HS-27A (cell line): ENCODE results near the gene SLC6A18.

ENCODE experiments used
- DNase-seq: peaks from one replicate; pipeline ENCODE4 v3.0.0-alpha.2; 2012; ENCODE audit warnings: low read depth, missing footprints

SLC6A18 gene

GRCh38 chr5:1187234-1187949 lies 37.8 kb upstream of the SLC6A18 start:
- no peak for DNase-seq

GRCh38 chr5:1187950-1188334 lies 37.2 kb upstream of the SLC6A18 start:
- DNase-seq, result no peak

- DNase-seq, result no peak
These were observed 36.7 kb upstream of the SLC6A18 start for GRCh38 chr5:1188464-1188863.

DNA sequence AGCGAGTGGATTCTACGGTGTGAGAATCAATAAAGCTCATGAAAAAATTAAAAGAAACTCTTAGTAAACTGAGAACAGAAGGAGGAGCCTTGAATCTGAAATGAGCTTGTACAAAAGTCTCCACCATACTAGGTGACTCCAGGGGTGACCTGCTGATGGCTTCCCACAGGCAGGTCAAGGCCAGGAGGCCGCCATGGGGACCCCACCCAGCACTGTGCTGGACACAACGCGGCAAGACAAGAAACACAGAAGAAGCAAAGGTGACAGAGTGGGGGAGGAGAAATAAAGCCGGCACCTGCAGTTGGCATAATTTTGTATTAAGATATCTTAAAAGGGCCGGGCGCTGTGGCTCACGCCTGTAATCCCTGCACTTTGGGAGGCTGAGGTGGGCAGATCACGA lies 35.9 kb upstream of the SLC6A18 start:
- DNase-seq, result no peak

DNA sequence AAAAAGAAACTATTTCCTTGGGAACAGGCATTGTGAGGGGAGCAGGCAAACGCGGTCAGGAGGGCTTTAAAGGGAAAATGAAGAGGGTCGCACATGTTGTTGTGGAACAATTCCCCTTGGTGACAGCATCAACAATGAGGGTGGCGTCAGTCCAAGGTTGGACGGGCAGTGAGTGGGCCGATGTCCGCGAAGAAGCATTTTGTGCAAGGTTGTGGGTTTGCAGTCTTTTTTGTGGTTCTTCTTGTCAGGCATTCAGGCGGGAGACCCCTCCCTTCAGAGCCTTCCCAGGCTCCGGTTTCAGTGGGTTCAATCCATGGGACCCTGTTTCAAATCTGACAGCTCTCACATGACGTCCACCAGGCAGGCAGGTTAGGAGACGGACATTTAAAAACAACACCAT lies 34.9 kb upstream of the SLC6A18 start:
- no peak for DNase-seq

GRCh38 chr5:1190837-1191239 lies 34.3 kb upstream of the SLC6A18 start:
- DNase-seq, result no peak

DNA sequence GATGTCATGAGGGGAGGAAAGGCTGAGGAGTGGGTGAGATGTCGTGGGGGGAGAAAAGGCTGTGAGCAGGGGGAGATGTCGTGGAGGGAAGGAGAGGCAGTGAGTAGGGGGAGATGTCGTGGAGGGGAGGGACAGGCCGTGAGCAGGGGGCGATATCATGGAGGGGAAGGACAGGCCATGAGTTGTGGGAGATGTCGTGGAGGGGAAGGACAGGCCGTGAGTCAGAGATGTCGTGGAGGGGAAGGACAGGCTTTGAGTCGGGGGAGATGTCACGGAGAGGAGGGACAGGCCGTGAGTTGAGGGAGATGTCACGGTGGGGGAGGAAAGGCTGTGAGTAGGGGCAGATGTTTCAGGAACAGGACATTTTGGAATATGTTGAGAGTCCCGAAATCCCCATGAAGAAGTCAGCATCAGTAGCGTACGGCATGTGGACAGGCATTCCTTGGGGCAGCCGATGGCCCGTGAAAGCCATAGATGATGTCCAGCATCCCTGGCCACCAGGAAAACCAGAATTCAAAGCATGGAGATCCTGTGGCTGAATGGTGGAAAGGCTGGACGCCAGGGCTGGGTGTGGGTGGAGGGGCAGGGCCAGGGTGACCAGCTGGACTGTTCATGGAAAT lies 32.1 kb upstream of the SLC6A18 start:
- DNase-seq, result no peak

GRCh38 chr5:1193591-1193985 lies 31.6 kb upstream of the SLC6A18 start:
- no peak for DNase-seq

GRCh38 chr5:1194378-1194777 lies 30.8 kb upstream of the SLC6A18 start:
- DNase-seq, result no peak

DNA sequence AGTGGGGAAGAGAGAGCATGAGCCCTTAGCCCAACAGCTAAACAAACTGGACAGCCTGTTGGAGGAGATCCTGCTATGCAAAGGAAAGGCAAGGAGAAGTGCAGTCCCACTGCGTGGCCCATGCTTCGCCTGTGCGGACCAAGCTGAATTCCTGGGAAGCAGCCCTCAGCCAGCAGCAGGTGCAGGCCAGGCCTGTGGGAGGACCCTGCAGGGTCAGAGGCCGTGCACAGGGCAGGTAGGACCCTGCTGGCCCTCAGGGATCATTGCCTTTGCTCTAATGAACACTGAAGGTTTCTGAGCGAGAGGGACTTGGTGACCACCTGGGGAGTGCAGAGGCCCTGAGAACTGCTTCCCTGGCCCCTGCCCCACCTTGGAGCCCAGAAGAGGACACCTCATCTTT lies 29.7 kb upstream of the SLC6A18 start:
- no peak for DNase-seq

DNA sequence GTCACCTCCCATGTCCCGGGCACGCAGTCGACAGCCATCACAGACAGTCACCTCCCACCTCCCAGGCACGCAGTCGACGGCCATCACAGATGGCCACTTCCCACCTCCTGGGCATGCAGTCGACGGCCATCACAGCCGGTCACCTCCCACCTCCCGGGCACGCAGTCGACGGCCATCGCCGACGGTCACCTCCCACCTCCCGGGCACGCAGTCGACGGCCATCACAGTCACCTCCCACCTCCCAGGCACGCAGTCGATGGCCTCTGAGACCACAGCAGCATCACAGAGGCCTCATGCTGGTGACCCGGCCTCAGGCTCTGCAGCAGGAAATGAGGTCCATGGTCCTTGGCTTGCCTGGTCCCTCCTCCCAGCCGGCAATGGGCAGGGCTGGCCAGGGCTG lies 29.3 kb upstream of the SLC6A18 start:
- DNase-seq, result no peak

DNA sequence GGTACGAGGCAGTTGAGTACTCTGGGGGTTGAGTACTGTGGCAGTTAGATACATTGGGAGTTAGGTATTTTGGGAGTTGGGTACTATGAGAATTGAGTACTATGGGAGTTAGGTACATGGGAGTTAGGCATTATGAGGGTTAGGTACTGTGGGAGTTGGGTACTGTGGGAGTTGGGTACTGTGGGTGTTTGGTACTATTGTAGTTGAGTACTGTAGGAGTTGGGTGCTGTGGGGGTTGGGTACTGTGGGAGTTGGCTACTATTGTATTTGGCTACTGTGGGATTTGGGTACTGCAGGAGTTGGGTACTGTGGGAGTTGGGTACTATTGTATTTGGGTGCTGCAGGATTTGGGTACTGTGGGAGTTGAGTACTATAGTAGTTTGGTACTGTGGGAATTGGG lies 28.6 kb upstream of the SLC6A18 start:
- DNase-seq, result no peak

GRCh38 chr5:1197876-1198666 lies 27.1 kb upstream of the SLC6A18 start:
- no peak for DNase-seq

DNA sequence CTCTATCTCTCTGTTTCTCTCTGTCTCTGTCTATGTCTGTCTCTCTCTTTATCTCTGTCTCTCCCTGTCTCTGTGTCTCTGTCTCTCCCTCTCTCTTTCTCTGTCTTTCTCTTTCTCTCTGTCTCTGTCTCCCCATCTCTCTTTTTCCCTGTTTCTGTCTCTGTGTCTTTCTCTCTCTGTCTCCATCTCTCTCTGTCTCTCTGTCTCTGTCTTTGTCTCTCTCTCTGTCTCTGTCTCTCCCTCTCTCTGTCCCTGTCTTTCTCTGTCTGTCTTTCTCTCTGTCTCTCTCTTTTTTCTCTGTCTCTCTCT lies 25.9 kb upstream of the SLC6A18 start:
- no peak for DNase-seq

GRCh38 chr5:1199649-1200494 lies 25.3 kb upstream of the SLC6A18 start:
- no peak for DNase-seq

DNA sequence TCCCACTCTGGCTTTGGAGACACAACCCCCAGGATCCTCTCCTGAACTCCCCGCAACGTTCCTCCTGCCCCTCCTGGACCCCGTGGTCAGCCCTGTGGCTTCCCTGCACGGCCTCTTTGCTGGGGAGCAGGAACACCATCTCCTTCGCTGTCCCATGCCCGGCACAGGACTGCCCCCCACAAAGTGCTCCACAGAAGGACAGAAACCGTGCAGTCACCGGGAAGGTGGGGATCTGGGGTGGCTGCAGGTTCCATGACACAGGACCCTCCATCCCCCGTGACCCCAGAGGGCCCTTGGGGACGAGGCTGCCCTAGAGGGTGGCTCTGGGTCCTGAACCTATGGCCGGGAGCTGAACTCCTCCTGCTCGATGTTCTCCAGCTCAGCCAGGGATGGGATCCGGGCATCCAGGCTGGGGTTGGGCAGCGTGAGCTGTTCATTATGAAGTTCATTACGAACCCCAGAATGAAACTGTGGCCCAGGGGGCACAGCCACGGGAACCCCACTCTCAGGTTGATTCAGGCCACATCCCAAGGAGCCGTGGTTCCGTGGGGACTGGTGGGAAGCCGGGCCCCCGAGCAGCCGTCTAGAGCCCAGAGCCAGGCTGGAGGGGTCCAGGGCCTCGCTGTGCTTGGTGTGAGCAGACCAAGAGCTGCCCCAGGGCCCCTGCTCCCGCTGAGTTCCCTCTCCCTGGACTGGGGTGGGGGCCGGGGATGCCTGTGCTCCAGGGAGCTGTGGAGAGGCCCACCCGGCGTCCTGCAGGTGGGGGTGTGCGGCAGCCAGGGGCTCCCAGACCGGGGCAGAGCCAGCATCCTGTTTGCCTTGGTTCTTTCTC lies 24.5 kb upstream of the SLC6A18 start:
- no peak for DNase-seq

DNA sequence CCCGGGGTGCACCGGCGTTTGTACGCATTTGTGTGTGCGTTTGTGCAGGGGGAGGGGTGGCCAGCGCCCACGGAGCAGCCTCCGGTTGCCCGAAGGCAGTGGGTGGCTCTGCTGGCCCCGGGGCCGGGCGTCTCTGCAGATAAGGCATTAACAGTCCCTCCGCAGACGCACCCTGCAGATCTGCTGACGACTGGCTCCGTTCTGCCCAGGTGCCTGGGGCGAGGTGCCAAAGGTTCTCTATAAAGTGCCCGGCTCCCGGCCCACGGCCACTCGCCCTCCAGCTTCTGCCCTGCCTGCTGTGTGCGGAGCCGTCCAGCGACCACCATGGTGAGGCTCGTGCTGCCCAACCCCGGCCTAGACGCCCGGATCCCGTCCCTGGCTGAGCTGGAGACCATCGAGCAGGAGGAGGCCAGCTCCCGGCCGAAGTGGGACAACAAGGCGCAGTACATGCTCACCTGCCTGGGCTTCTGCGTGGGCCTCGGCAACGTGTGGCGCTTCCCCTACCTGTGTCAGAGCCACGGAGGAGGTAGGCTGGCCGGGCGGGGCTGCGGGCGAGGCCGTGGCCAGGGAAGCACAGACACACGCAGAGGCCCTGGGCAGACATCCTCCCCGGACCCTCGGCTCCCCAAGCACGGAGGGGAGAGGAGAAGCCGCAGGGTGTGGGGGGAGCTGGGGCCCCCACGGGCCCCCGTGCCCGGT lies 23.7 kb upstream of the SLC6A18 start, which contains the start of gene SLC6A19:
Gene SLC6A19 (plus strand): TSS at position 269 of the 699 bp plus-strand sequence. CDS start 56 bp downstream, at position 325.
- no peak for DNase-seq

- DNase-seq, result no peak
These were observed 23.0 kb upstream of the SLC6A18 start for GRCh38 chr5:1202026-1202797.

GRCh38 chr5:1202798-1203185 lies 22.4 kb upstream of the SLC6A18 start:
- DNase-seq, result no peak
